Esophagus squamous epithelium (tissue), 5 donors: ENCODE results near the gene P2RX2. TPM values are rescaled to one million over a fixed set of nuclear protein-coding genes. Genes with fewer than 3 reads are reported as not detected.

ENCODE experiments used
- DNase-seq: peaks from one replicate; lab custom pipeline; 2025; lab: John Stamatoyannopoulos, UW
- H3K27ac ChIP-seq, 4 donors: fragments of 200-600 bp; sonication (generic); one replicate each; pipeline ENCODE4 v1.5.1; 2016 to 2019; ENCODE audit warnings: mild to moderate bottlenecking in 1 of 4
- H3K27me3 ChIP-seq, 4 donors: fragments of 200-600 bp; sonication (generic); 1 replicate in 3 of 4; 2 replicates in 1 of 4; pipeline versions ENCODE4 v1.5.1 to v1.6.0; 2017 to 2021; ENCODE audit warnings: antibody characterized with exemption in 1 of 4
- H3K36me3 ChIP-seq, 3 donors: fragments of 200-600 bp; sonication (generic); one replicate each; pipeline ENCODE4 v1.5.1; 2016 to 2019
- H3K4me1 ChIP-seq, 3 donors: fragments of 200-600 bp; sonication (generic); one replicate each; pipeline ENCODE4 v1.5.1; 2017 to 2019
- H3K4me3 ChIP-seq, 4 donors: fragments of 200-600 bp; sonication (generic); 1 replicate in 3 of 4; 2 replicates in 1 of 4; pipeline ENCODE4 v1.5.1; 2016 to 2019; ENCODE audit warnings: mild to moderate bottlenecking in 2 of 4, moderate library complexity in 1 of 4
- H3K9me3 ChIP-seq, 3 donors: fragments of 200-600 bp; sonication (generic); one replicate each; pipeline ENCODE4 v1.5.1; 2016 to 2019
- CTCF ChIP-seq, 6 experiments: fragments of 450-650 bp in 4 of 6; fragments of 200-600 bp in 2 of 6; sonication (generic) in 2 of 6; IDR thresholded peaks; one replicate each; pipeline ENCODE4 v1.5.1; 2016 to 2019; ENCODE audit warnings: antibody characterized with exemption in 6 of 6, mild to moderate bottlenecking in 4 of 6, moderate library complexity in 4 of 6
- POLR2A ChIP-seq, 4 donors: fragments of 450-650 bp; IDR thresholded peaks; one replicate each; pipeline ENCODE4 v1.6.1; 2017; ENCODE audit warnings: antibody characterized with exemption in 4 of 4, mild to moderate bottlenecking in 4 of 4, moderate library complexity in 3 of 4
- WGBS, 2 donors: methylation state at CpG; one replicate each; pipeline ENCODE4 v1.1.5; 2018; 5-methylcytosine and 5-hydroxymethylcytosine counted together
- intact Hi-C: fragments of 100-400 bp; cut with DNase I; formaldehyde crosslinking; loops from one replicate; pipeline ENCODE4 v1.15.0; 2022
- total RNA-seq, 4 donors: library from RNA; depleted of rRNA; stranded (reverse); fragments of >200 nt; gene quantifications; one replicate each; pipeline ENCODE4 v1.1.0, GENCODE V29; 2016
- donor health status: DM: yes; HTN: yes; CAD: no.

P2RX2 gene
- total RNA-seq, 4 donors from 2014 or later: 0.35 to 8.0 TPM; not detected in 2

GRCh38 chr12:132646850-132647249 is 28.3 kb downstream of the P2RX2 start:
- TF ChIP-seq POLR2A (IDR thresholded peaks at IDR 0.05) (no peak), CTCF (IDR thresholded peaks at IDR 0.05) (no peak)
- Histone ChIP-seq H3K27me3 (no peaks in the 10 kb centered on the region), H3K27ac (no peak overlapping the region), H3K9me3 (no peaks in the 10 kb centered on the region), H3K4me3 (no peak overlapping the region), H3K36me3 (peaks cover 9 to 96% (median 28%) of the 10 kb centered on the region in 3 donors), H3K4me1 (no peaks in the 10 kb centered on the region)
- intact Hi-C loops: no loop called here
- DNase-seq: no peak
- WGBS, 2 donors: 90 to 95% methylated on average over 7 of the region's 7 CpGs

GRCh38 chr12:132647858-132648257 is 29.3 kb downstream of the P2RX2 start:
- no peaks in the 10 kb centered on the region for H3K9me3 ChIP-seq
- H3K27me3 ChIP-seq: no peaks in the 10 kb centered on the region
- no peaks in the 10 kb centered on the region for H3K4me1 ChIP-seq
- H3K36me3 ChIP-seq: peaks cover 9 to 96% (median 19%) of the 10 kb centered on the region in 3 donors
- H3K4me3 ChIP-seq: no peak overlapping the region
- intact Hi-C loops: no loop called here
- no peak for DNase-seq
- no peak overlapping the region for H3K27ac ChIP-seq
- TF ChIP-seq POLR2A (IDR thresholded peaks at IDR 0.05): no peak
- TF ChIP-seq CTCF (IDR thresholded peaks at IDR 0.05): no peak
- 90 to 96% methylated on average over 8 to 9 of the region's 10 CpGs for WGBS, 2 donors

GRCh38 chr12:132648616-132649225 is 30.1 kb downstream of the P2RX2 start:
- peaks cover 2 to 96% (median 13%) of the 10 kb centered on the region in 3 donors for H3K36me3 ChIP-seq
- no peaks in the 10 kb centered on the region for H3K9me3 ChIP-seq
- 95 to 97% methylated on average over 14 to 23 of the region's 24 CpGs for WGBS, 2 donors
- intact Hi-C loops: no loop called here
- no peaks in the 10 kb centered on the region for H3K4me1 ChIP-seq
- TF ChIP-seq CTCF (IDR thresholded peaks at IDR 0.05) (no peak), POLR2A (IDR thresholded peaks at IDR 0.05) (no peak)
- no peak for DNase-seq
- H3K27me3 ChIP-seq: no peaks in the 10 kb centered on the region
- H3K4me3 ChIP-seq: no peak overlapping the region
- H3K27ac ChIP-seq: no peak overlapping the region

- H3K27me3 ChIP-seq: no peaks in the 10 kb centered on the region
- WGBS, 2 donors: 88% methylated on average over 8 of the region's 27 CpGs; no CpG with 5 or more reads in 1 of the 2 donors
- DNase-seq: no peak
- intact Hi-C loops: no loop called here
- no peak overlapping the region for H3K4me3 ChIP-seq
- peaks cover 0 to 96% (median 13%) of the 10 kb centered on the region in 3 donors for H3K36me3 ChIP-seq
- H3K4me1 ChIP-seq: no peaks in the 10 kb centered on the region
- H3K9me3 ChIP-seq: no peaks in the 10 kb centered on the region
- no peak overlapping the region for H3K27ac ChIP-seq
- TF ChIP-seq CTCF (IDR thresholded peaks at IDR 0.05): no peak
- TF ChIP-seq POLR2A (IDR thresholded peaks at IDR 0.05): no peak
These were observed 30.8 kb downstream of the P2RX2 start for GRCh38 chr12:132649226-132649945.

GRCh38 chr12:132651444-132652100 is 33.0 kb downstream of the P2RX2 start:
- intact Hi-C loops: no loop called here
- H3K27me3 ChIP-seq: no peaks in the 10 kb centered on the region
- TF ChIP-seq POLR2A (IDR thresholded peaks at IDR 0.05): no peak
- no peak for TF ChIP-seq CTCF (IDR thresholded peaks at IDR 0.05)
- no peak for DNase-seq
- H3K27ac ChIP-seq: no peak overlapping the region
- 71 to 73% methylated on average over 9 of the region's 9 CpGs for WGBS, 2 donors
- no peaks in the 10 kb centered on the region for H3K4me1 ChIP-seq
- no peaks in the 10 kb centered on the region for H3K9me3 ChIP-seq
- no peak overlapping the region for H3K4me3 ChIP-seq
- peaks cover 0 to 100% (median 13%) of the 10 kb centered on the region in 3 donors for H3K36me3 ChIP-seq
